ENCODE results near the gene AP3M1.
A peak's percentile ranks its signal among the peaks of the same experiment; 100 is the strongest.
"Not testable (repeated sequence)": the region's sequence is repeated elsewhere in the genome, so short reads cannot be mapped to it uniquely, and the experiment has no call there.

The AP3M1 gene

GRCh38 chr10:74150204-74150989 is at the start of gene AP3M1:
Gene AP3M1, minus strand, starts transcription at chr10:74150828. Its CDS starts 12,449 bp downstream, at chr10:74138379.
- no peak for DNase-seq

GRCh38 chr10:74199315-74199714 is 48.7 kb upstream of the AP3M1 start:
- DNase-seq: no peak

GRCh38 chr10:74194999-74195398 is 44.4 kb upstream of the AP3M1 start:
- DNase-seq: no peak

- no peak for DNase-seq
Observed at GRCh38 chr10:74194545-74194944, 43.9 kb upstream of the AP3M1 start.

GRCh38 chr10:74190494-74190893 is 39.9 kb upstream of the AP3M1 start:
- DNase-seq: no peak

- DNase-seq: no peak
Observed at GRCh38 chr10:74189999-74190421, 39.4 kb upstream of the AP3M1 start.

- DNase-seq: not testable (repeated sequence)
Observed at GRCh38 chr10:74188617-74189016, 38.0 kb upstream of the AP3M1 start.

GRCh38 chr10:74187237-74187636 is 36.6 kb upstream of the AP3M1 start:
- no peak for DNase-seq

- no peak for DNase-seq
Observed at GRCh38 chr10:74186678-74187077, 36.0 kb upstream of the AP3M1 start.

GRCh38 chr10:74179111-74179710 is 28.6 kb upstream of the AP3M1 start:
- no peak for DNase-seq

- no peak for DNase-seq
Observed at GRCh38 chr10:74178042-74178791, 27.6 kb upstream of the AP3M1 start.

- no peak for DNase-seq
Observed at GRCh38 chr10:74177140-74177677, 26.6 kb upstream of the AP3M1 start.

- DNase-seq: peak; percentile 60
Observed at GRCh38 chr10:74176380-74177139, 25.9 kb upstream of the AP3M1 start.

GRCh38 chr10:74175510-74176379 is 25.1 kb upstream of the AP3M1 start:
- DNase-seq: no peak

GRCh38 chr10:74174521-74174920 is 23.9 kb upstream of the AP3M1 start:
- no peak for DNase-seq

GRCh38 chr10:74171625-74172024 is 21.0 kb upstream of the AP3M1 start:
- no peak for DNase-seq

- no peak for DNase-seq
Observed at GRCh38 chr10:74167443-74167842, 16.8 kb upstream of the AP3M1 start.

- no peak for DNase-seq
Observed at GRCh38 chr10:74165530-74165901, 14.9 kb upstream of the AP3M1 start.

- DNase-seq: no peak
Observed at GRCh38 chr10:74164716-74165529, 14.3 kb upstream of the AP3M1 start.

- no peak for DNase-seq
Observed at GRCh38 chr10:74163319-74164068, 12.9 kb upstream of the AP3M1 start.

All from NCI-H187 treated with DMSO at 0.1 percent for 48 hours (cell line).